ENCODE data around the gene EEF1A1.

The EEF1A1 gene

DNA sequence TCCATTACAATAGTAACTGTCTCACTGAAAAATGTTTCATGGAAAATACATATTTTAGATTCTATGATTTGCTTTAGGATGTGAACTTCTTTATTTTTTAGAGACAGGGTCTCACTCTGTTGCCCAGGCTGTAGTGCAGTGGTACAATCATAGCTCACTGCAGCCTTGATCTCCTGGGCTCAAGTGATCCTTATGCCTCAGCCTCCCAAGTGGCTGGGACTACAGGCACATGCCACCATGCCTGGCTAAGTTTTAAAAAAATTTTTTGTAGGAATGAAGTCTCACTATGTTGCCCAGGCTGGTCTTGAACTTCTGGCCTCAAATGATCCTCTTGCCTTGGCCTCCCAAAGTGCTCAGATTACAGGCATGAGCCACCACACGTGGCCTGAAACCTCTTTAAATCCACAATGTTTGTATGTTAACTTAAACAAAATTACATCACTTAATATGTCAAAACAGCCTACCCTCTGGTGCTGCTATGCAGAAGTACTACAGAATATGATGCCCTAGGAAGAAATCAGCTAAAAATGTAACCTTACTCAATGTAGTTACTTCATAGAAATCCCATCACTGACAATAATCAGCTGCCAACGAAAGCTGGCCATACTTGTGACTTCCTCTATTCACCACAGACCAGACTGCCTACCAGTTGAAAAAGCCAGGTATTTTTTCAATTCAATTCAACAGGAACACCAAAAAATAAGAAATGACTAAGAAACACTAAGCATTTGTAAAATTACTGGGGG is 17.6 kb downstream of the EEF1A1 start:
- no peak for DNase-seq

DNA sequence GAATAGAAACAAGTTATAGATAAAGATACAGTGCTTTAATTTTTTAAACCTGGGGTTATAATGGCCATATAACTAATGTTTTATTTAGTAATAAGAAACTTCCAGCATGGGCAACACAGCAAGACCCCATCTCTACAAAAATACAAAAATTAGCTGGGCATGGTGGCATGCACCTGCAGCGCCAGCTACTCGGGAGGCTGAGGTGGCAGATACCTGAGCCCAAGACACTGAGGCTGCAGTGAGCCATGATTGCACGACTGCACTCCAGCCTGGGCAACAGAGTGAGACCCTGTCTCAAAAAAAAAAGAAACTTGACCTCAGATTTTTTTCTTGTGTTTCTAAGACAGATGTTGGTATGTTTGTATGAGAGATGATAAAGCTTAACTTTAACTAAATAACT is 22.9 kb downstream of the EEF1A1 start:
- no peak for DNase-seq

DNA sequence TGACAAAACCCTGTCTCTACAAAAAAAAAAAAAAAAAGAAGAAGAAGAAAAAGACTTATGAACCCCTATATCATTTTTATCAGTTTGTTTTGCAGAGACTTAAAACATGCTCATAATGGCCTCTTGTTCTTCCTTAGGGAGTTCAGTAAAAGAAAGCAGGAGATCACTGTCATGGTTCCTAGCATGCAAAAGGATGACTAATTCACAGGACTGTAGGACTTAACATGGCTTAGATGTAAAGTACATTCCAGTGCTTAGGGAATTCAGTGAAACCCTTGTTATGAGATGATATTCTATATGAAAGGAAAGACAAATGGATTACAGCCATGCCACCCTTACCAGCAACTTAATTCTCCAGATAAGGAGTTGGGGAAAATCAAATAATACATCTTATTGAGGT is 29.5 kb downstream of the EEF1A1 start:
- no peak for DNase-seq

DNA sequence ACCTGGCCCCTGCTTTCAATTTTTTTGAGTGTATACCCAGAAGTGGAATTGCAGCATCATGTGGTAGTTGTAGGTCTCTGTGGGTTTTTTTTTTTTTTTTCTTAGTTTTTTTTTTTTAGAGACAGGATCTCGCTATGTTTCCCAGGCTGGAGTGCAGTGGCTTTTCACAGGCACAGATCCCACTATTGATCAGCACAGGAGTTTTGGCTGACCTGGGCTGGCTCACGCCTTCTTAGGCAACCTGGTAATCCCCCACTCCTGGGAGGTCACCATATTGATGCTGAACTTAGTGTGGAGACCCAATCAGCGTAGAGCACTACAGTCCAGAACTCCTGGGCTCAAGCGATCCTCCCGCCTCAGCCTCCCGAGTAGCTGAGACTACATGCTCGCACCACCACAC is 33.4 kb downstream of the EEF1A1 start:
- no peak for DNase-seq

DNA sequence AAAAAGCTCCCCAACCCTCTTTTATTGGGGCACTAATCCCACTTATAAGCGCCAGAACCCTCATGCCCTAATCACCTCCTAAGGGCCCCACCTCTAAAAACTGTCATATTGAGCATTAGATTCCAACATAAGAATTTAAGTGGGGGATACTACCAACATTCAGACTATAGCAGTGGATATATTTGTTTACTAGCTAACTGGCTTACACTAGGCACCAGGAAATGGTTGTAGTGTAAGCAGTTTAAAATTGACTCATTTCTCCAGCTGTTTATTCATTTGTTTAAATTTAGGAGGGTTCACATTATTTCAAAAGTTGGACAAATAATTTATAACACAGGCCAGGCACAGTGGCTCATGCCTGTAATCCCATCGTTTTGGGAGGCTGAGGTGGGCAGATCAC is 36.4 kb downstream of the EEF1A1 start:
- DNase-seq, result no peak

DNA sequence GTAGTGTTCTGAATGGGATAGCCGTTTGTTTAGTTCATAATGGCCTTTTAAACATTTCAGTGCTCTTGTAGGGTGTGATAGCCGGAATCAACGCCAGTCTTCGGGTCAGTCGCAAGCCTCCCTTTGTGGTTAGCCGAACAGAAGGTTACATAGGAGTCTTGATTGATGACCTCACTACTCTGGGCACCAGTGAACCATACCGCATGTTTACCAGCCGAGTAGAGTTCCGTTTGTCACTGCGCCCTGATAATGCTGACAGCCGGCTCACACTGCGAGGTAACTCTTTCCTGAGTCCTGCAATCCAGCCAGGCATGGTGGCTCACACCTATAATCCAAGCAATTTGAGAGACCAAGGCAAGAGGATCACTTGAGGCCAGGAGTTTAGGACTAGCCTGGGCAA is 38.9 kb downstream of the EEF1A1 start:
- DNase-seq, result no peak

DNA sequence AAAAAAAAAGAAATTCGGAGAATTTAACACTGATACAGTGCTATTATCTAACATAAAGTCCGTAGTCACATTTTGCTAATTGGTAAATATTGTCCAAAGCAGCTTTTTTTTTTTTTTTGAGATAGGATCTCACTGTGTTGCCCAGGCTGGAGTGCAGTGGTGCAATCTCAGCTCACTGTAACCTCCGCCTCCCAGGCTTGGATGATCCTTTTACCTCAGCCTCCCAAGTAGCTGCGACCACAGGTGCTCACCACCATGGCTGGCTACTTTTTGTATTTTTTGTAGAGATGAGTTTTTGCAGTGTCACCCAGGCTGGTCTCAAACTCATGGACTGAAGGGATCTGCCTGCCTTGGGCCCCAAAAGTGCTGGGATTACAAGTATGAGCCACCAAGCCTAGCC is 43.4 kb downstream of the EEF1A1 start:
- no peak for DNase-seq

DNA sequence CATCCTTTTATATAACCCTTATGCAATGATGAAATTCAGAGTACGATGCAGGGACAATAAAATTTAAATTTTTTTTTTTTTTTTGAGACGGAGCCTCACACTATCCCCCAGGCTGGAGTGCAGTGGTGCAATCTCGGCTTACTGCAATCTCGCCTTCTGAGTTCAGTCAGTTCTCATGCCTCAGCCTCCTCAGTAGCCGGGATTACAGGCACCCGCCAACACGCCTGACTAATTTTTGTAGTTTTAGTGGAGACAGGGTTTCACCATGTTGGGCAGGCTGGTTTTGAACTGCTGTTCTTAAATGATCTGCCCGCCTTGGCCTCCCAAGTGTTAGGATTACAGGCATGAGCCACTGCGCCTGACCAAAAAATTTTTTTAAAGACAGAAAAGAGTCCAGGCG is 44.1 kb downstream of the EEF1A1 start:
- DNase-seq, result no peak

DNA sequence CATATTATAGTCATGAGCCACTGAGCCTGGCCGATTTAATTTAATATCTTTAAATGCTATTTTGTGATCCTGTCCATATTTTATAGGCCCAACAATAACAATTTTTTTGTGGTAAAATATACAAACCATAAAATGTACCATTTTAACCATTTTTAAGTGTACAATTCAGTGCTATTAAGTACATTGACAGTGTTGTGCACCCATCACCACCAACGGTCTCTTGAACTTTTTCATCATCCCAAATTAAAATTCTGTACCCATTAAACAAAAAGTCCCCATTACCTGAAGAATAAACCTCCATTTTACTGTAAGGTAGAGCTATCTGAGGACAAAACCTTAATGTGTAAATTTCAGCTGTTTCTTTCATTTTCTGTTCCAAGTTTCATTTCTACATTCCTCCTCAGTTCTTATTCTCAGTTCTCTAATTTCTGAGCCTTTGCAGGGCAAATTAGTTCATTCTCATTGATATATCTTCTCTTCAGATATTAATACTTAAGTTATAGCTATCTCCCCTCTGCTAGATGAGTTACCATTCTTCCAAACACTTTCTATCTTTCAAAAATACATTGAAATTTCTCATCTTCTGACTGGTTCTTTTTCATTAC is 49.0 kb downstream of the EEF1A1 start:
- DNase-seq, result no peak
